Right lobe of liver (tissue), 4 donors: ENCODE data around the gene OVCA2.

ENCODE experiments used
- CTCF ChIP-seq, 4 donors: fragments of 200-600 bp in 3 of 4; fragments of 450-650 bp in 1 of 4; IDR thresholded peaks; one replicate each; pipeline versions ENCODE4 v1.5.1 to v1.8.0; 2016 to 2022; ENCODE audit warnings: antibody characterized with exemption in 4 of 4, mild to moderate bottlenecking in 2 of 4
- POLR2A ChIP-seq: fragments of 450-650 bp; IDR thresholded peaks from one replicate; pipeline ENCODE4 v1.6.1; 2017; ENCODE audit warnings: antibody characterized with exemption, mild to moderate bottlenecking
- donor health status: DM: no; HTN: no; CAD: no.
- donor health status: DM: no; HTN: no; CAD: no.
- donor health status: DM: no; HTN: yes; CAD: no.

- TF ChIP-seq CTCF (IDR thresholded peaks at IDR 0.05) (no peak), POLR2A (no peak)
Measured at GRCh38 chr17:2081564-2081963, 39.7 kb downstream of the OVCA2 start.
